Activated CD8-positive, alpha-beta memory T cell treated with anti-CD3 and anti-CD28 coated beads, Interleukin-2, amount 50 U/mL, for 48 hours (primary cell): ENCODE results near the gene BRCA2.

Experiments used
- DNase-seq: peaks from one replicate; pipeline ENCODE4 v3.0.0-alpha.2; 2020

Gene BRCA2

DNA sequence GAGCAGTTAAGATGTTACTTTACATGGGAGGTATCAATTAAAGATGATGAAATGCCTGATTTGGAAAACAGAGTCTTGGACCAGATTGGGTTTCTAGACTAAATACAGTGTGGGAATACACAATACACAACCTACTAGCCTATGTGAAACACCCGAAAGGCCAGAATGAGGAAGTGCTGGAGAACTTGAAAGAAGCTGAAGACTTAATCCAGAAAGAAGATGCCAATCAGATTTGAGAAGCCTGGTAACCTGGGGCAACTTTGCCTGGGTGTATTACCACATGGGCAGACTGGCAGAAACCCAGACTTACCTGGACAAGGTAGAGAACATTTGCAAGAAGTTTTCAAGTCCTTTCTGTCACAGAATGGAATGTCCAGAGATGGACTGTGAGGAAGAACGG, 69.4 kb downstream of the BRCA2 start:
- no peak for DNase-seq

GRCh38 chr13:32385410-32385809, 70.1 kb downstream of the BRCA2 start:
- no peak for DNase-seq

DNA sequence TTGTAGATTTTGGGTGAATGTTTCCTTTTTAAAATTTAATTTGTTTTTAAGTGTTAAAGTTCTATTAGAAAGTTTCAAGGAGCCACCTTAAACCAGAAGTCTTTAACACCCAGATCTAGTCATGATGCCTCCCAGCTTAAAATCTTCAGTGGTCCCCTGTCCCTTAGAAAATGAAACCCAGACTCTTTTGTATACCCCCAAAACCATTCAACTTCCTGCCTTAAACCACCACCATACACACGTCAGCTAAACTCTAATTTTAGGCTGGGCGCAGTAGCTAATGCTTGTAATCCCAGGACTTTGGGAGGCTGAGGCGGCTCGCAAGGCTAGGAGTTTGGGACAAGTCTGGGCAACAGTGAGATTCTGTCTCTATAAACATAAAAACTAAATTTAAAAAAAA, 74.7 kb downstream of the BRCA2 start:
- DNase-seq = no peak

DNA sequence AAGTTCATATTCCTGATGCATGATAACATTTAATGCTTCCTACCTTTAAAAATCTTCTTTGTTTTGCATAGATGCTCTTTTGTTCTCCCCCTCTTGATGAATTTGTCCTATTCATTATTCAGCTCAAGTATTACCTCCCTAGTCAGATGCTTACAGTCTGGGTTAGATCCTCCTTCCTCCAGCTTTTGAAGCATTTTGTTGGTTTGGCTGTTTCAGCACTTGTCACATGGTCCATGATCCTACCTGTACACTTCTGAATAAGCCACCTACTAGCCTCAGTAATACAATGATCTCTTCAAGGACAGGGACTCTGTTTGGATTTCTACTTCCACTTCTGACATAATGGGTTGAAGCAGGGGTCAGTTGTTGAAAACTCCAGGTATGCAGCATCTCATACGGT, 75.2 kb downstream of the BRCA2 start:
- no peak for DNase-seq

- DNase-seq = no peak
Measured at GRCh38 chr13:32391101-32391619, 75.9 kb downstream of the BRCA2 start.

- DNase-seq = no peak
Measured at GRCh38 chr13:32403108-32403507, 87.8 kb downstream of the BRCA2 start.

- DNase-seq = no peak
Measured at GRCh38 chr13:32407854-32408253, 92.5 kb downstream of the BRCA2 start.

DNA sequence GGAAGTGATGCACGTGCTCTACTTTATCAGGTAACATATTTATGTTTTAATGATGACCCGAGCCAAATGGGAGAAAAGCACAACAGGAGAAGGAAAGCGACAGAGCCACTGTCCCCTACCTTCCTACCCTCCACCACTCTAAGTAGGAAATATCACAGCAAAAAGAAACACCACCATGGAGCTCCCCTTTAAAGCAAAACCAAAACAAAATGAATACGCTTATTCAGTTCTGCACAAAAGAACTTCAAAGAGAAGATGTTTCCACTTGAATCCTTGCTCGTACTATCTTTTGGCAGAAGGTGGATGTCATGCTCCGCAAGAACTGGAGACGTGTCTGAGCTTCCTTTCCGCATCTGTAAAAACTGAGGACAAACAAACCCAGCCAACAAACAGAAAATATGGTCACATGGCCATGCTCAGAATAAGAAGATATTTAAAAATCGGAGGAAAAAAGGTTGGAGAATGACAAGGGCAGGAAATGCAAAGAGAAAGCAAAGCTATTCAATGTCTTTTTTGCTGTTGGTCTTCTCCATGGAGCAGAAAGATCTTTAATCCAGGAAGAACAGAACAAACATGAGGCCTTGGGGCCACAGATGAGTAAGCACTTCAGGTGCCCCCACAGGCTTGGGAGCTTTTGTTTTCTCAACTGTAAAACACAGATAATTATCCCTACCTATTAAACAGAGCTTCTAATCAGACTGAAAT, 93.1 kb downstream of the BRCA2 start:
- no peak for DNase-seq

- DNase-seq = no peak
Measured at GRCh38 chr13:32409001-32409313, 93.6 kb downstream of the BRCA2 start.

DNA sequence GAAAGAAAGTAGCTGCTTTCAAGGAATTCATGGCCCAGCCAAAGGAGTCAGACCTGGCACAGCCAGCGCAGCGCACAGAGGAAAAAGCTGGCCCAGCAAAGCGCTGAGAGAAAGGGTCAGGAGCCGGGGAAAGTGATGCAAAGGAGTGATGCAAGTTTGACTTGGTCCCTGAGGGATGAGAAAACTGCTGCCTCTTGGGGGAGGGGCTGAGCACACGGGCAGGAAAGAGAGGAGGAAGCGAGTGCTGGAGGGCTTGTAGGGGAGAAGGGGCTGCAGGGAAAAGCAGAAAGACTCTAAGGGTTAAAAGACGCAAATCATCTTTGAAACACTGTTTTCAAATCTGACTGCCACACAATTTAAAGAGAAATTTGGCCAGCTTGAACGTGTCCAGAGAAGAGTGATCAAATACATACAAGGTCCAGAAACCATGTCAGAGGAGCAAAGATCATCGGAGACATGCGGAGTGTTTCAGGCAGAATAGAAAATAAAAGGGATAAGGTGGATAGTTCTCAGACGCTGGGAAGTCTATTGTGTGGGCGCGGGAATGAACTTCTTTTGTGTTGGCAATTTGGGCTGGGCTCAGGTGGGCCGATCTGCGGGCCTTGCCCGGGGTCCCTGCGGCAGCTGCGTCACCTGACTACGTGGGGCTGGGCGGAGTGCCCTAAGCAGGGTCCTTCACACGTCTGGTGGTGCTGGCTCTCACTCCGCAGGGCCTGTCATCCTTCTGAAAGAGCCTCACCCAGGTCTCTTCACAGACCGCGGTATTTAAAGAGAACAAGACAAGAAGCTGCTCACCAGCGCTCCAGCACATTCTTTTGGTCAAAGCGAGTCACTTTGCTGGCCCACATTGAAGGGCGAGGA, 94.5 kb downstream of the BRCA2 start:
- no peak for DNase-seq

DNA sequence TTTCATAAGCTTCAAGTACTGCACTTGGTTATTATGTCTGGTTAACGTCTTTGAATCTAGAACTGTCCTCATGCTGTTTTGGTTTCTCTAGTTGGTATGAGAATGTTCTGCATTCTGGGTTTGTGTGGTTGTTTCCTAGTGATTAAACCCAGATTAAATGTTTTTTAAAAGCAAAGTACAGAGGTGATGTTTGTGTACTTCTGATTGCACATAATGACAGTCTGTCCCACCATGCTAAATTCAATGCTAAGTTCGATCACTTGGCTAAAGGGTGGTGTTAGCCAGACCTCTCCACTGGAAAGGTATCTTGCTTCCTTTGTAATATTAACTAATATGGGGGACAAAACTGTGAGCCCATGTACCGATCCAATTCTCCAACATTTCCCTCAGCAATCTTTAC, 98.0 kb downstream of the BRCA2 start:
- no peak for DNase-seq

DNA sequence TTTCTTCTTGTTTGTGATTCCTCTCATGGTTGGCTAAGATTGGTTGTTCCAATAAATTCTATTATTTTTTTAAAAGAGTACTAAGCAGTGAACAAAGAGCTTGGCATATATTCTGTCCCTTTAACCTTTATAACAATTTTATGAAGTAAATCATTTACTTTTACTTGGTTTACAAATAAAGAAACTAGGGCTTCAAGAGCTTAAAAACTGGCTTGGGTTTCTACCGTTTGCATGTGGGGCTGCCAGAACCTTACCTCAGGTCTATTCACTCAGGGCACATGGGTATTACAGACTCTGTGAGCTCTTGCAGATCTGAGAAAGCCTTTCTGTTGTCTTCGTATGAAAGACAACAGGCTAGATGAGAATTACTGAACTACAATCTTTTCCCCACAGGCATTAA, 99.3 kb downstream of the BRCA2 start:
- no peak for DNase-seq

DNA sequence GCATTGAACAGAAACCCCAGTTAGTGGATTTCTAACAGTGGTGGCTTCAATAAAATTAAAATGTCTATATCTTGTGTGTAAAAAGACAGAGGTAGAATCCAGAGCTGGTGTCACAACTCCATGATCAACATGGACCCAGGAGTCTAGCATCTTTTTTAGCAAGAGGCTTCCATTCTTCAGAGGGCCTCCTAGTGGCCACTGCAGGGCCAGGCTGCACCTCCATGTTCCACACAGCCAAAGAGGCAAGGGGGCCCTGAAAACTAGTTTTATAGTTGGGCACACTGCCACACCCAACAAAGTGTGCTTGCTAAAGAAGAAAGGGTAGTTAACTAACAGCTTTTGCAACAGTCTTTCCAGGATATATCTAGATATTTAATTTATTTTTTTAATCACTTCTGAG, 99.7 kb downstream of the BRCA2 start:
- no peak for DNase-seq

DNA sequence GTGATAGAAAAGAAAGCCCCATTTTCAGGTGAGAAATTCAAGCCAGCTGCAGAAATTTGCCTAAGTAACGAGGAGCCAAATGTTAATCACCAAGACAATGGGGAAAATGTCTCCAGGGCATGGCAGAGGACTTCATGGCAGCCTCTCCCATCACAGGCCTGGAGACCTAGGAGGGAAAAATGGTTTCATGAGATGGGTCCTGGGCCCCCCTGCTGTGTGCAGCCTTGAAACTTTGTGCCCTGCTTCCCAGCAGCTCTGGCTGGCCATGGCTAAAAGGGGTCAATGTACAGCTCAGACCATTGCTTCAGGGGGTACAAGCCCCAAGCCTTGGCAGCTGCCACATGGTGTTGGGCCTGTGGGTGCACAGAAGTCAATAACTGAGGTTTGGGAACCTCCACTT, 102.7 kb downstream of the BRCA2 start:
- DNase-seq = no peak

- DNase-seq = no peak
Measured at GRCh38 chr13:32419862-32420261, 104.6 kb downstream of the BRCA2 start.

DNA sequence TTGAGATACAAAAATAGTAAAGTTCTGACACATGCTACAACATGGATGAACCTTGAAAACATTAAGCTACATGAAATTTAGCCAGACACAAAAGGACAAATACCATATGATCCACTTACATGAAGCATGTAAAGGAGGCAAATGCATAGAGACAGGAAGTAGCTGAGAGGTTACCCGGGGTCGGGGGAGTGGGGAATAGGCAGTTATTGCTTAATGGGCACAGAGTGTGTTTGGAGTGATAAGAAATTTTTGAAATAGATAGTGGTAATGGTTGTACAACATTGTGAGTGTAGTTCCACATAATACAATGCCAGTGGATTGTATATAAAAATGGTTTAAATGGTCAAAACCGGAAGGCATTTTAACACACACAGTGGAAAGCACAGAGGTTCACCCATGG, 108.3 kb downstream of the BRCA2 start:
- no peak for DNase-seq

DNA sequence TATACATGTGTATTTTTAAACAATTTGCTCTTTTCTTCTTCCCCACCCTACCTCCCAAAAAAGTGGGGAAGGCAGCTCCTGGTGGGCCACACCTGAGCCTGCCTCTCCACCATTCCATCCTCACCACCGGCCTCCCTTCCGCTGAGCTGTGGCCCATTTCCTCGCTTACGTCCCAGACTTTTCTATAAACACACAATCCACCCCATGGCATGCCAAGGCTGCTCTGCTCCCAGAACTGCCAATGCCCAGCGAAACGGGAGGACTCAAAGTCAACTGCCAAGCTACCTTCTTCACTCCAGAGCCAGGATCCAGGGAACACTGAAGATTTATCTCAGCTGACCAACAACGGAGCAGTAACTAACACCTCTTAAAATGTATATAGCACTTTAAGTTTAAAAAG, 109.8 kb downstream of the BRCA2 start:
- no peak for DNase-seq

- peak; percentile 64 for DNase-seq
Measured at GRCh38 chr13:32426191-32426989, 111.1 kb downstream of the BRCA2 start.

DNA sequence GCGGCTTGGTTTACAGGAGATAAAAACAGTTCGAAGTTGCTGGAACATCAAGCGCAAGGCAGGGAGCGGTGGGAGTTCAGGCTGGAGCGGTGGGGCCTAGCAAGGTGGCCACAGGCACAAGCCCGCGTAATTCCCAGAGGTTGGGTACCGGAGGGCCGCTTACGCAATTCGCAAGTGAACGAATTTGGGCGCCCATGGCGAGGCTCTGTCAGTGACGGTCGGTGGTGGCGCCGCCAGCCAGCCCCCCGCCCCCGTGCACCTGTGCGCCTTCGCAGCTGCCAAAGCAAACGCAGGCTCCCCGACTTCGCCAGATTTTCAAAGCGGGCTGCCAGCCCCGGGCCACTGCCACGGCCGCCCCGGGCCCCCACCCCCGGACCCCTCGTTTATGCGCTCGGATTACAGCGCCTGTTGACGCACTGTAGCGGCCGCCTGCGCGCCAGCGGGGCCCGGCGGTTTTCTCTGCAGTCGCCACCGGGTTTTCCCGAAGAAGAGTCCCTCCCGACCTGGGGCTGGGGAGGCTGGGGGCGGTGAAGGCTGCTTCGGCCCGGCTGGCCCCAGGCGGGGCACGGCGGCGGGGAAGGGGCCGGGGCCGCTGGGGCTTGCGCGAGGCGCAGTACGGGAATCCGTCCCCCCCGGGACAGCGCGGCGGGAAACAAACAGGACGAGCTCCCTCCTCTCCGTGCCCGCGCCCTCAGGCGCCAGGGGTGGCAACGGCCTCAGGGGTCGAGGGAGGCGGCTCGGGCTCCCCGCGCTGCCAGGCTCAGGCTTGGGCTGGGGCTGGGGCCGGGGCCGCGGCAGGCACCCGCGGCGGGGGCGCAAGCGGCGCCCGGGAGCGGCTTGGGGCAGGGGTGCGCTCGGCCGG, 111.9 kb downstream of the BRCA2 start:
- DNase-seq = peak; percentile 80

GRCh38 chr13:32427852-32428580, 112.7 kb downstream of the BRCA2 start, which contains the start of gene N4BP2L1:
Gene N4BP2L1 (minus strand): TSS chr13:32428130. CDS start chr13:32428082, 48 bp downstream.
- peak; percentile 89 for DNase-seq

GRCh38 chr13:32428581-32429432, 113.5 kb downstream of the BRCA2 start:
- DNase-seq = no peak
